Endometrium (tissue), 2 donors: Measurements from ENCODE around the gene C2orf92.
"Not testable (repeated sequence)": the region's sequence is repeated elsewhere in the genome, so short reads cannot be mapped to it uniquely, and the experiment has no call there.

Experiments
- FAIRE-seq: peaks from 2 replicates; lab custom pipeline; 2012; peaks lifted over from hg19 to GRCh38; lab: Jason Lieb, UNC
- donor health status: control.
- donor health status: control.

Gene C2orf92

GRCh38 chr2:97669448-97669847, at the start of gene C2orf92:
C2orf92 (plus strand) TSS chr2:97669713; CDS start chr2:97669789, 76 bp downstream.
- no peak for FAIRE-seq

- not testable (repeated sequence) for FAIRE-seq
These were observed 49.0 kb upstream of the C2orf92 start for GRCh38 chr2:97620492-97620891.

DNA sequence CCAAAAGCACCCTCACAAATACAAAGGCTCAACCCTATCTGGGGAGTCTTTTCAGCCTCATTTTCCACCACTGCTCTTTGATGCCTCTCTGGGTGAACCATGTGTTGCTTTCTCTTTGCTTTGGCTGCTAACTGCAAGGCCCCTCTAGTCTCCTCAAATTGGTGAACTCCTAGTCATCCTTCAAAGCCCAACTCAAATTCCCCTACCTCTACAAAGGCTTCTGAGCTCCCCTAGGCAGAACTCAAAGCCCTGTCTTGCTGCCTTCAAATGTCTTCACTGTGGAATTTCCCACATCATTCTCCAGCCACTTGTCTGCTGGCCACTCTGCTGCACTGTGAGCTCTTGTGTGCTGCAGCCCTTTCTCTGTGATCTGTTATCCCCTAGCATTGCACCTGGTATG, 46.5 kb upstream of the C2orf92 start:
- FAIRE-seq = not testable (repeated sequence)

DNA sequence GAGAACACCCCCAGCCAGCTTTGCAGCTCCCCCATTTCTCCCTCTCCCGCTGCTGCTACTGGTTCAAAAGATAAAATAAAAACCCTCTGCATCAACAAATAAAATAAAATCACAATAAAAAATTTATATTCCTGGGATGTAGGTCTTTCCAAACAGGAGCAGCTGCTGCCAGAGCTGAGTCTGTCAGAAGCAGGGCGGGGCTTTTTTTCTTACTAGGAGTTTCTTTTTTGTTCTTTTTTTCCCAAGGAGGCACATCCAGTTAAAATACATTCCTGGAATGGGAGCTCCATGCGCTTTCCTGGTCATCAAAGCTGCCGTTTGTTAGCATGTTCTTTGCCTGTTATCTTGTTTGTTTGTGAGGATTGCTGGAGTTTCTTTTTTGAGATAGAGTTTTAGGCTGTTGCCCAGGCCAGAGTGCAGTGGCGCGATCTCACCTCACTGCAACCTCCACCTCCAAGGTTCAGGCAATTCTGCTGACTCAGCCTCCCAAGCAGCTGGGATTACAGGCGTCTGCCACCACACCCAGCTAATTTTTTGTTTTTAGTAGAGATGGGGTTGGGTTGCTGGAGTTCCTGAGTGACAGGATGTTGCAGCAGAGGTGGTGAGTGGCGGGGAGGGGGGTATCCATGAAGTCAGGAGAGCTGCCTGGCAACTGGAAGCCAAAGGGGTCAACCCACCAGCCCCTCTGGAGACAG, 44.0 kb upstream of the C2orf92 start:
- peak; percentile 74 for FAIRE-seq

DNA sequence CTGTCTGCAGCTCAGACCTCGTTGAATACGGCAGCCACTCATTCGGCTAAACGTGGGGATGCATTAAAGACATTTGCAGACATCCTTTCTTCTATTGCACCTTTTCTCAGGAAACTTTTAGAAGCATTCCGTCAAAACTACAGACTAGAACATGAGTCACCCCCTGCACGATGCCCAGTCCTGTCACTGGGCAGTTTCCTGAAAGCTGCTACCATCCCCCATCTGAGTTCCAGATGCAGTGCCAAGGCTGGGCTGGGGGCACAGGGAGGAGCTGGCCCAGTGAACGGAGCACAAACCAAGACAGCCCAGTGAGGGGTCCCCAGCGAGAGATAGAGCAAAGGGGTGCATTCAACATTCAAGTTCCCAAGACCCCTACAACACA, 43.5 kb upstream of the C2orf92 start:
- FAIRE-seq = not testable (repeated sequence)

DNA sequence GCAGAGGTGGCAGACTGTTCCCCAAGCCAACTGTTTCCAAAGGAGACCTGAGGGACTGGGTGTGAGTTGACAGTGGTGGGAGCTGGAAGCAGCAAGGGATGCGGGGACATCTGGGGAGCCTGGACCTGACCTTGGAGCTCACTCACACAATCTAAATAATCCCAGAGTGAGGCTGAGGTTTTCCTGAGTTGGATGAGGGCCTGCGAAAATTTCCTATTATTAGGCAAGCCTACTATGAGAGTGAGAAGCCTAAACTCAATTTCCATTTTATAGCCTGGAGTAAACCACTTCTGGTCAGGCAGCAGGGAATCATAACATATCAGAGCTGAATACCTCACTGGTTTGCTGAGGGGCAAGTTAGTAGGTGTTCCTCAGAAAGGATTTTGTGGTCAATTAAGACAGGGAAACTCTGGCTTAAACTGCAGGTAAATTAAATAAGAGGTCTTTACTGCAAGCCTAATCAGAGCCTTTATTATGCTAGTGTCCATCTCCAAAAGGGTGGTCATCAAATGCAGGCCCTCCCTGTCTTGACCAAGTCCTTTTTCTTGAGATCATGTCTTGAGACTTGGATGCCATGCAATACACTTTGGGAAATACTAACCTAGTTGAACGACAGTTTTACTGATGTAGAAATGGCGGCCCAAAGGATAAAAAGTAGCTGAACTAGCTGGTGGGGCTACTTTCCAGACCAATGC, 25.3 kb upstream of the C2orf92 start:
- no peak for FAIRE-seq

- FAIRE-seq = no peak
These were observed 24.3 kb upstream of the C2orf92 start for GRCh38 chr2:97645112-97645694.

- peak; percentile 81 for FAIRE-seq
These were observed 23.6 kb upstream of the C2orf92 start, which contains the start of gene COX5B for GRCh38 chr2:97645695-97646629. COX5B (plus strand) TSS chr2:97646062; CDS start chr2:97646087, 25 bp downstream.

DNA sequence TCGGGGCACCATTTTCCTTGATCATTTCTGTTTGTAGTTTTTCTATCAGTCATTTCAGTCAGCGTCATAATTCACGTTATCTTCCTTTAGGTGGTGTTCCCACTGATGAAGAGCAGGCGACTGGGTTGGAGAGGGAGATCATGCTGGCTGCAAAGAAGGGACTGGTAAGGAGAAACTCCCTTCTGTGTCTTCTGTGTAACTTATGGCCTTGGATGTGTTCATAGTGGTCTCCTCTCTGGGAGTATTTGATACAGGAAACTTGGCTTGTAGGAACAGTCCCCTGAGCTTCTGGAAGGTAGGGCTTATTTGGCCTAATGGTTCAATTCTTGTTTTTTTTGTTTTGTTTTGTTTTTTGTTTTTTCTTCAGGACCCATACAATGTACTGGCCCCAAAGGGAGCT, 22.5 kb upstream of the C2orf92 start:
- FAIRE-seq = no peak

DNA sequence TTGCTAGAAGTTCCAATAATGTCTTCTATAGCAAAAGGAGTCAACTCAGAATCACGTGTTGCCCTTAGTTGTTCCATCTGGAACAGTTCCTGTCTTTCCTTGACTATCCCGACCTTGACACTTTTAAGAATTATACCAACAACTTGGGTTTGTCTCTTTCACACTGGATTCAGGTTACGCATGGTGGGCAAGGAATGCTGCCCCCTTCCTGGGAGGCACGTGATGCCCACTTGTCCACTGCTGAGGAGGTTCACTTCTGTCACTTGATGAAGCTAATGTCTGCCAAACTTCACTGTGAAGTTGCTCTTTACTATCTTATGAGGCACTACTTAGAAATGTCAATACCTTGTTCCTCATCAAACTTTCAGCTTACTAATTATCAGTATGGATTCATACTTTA, 18.4 kb upstream of the C2orf92 start:
- no peak for FAIRE-seq

DNA sequence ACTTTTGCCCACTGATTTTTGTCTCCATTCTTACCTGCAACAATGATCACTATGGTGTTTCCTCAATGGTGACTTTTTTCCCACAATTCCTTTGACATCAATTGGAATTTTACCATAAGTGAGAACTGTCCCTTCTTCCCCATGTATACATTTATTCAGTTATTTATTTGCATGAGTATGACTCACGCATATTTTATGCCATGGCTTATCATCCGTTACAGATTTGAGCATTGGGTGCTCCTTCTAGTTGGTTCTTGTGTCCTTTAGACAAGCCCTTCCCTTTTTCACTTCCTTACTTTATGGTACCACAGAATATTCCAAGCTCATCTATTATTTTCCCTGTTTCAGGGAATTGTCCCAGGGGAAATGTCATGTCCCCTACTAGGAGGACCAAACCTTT, 16.0 kb upstream of the C2orf92 start:
- no peak for FAIRE-seq

GRCh38 chr2:97653874-97654273, 15.6 kb upstream of the C2orf92 start:
- FAIRE-seq = no peak

DNA sequence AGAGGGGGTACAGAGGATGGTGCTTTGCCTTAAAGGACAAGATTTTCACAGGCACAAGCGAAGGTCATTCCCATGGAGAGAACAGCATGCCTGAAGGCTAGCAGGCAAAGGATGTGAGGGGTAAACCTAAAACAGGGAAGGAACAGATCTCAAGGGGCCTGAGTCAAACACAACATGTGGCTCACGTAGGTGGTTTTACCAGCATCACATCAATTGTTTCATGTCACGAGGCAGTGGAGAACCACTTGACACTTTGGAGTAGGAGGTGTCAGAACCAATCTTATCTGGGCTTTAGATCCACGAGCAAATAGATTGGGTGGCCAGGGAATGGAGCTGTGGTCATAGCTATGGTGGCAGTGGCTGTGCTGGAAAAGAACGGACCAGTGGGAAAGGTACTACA, 15.2 kb upstream of the C2orf92 start:
- FAIRE-seq = no peak

DNA sequence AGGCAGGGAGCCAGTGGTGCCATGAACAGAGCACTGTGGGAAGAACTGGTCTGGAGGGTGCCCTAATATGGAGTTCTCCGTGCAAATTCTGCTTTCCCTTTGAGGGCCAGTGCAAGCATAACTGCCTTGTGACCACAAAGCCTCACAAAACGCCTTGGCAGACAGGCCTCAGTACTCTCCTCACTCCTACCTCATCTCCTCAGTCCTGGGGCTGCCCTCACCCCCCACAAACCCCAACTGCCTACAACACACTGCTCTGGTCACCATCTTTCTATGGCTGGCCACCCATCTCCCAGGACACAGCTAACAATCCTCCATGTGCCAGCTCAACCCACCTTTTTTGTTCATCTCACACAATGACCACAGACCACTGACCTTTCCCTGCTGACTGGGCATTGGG, 14.7 kb upstream of the C2orf92 start:
- FAIRE-seq = no peak

- FAIRE-seq = no peak
These were observed 13.3 kb upstream of the C2orf92 start for GRCh38 chr2:97656129-97656755.

- no peak for FAIRE-seq
These were observed 12.5 kb upstream of the C2orf92 start for GRCh38 chr2:97656905-97657587.

GRCh38 chr2:97657986-97658690, 11.4 kb upstream of the C2orf92 start:
- FAIRE-seq = no peak

GRCh38 chr2:97658691-97659157, 10.8 kb upstream of the C2orf92 start:
- FAIRE-seq = no peak

- no peak for FAIRE-seq
These were observed 10.1 kb upstream of the C2orf92 start for GRCh38 chr2:97659256-97660043.
